ENCODE results near the gene MTX1. TPM values are rescaled to one million over a fixed set of nuclear protein-coding genes. Genes with fewer than 3 reads are reported as not detected.

The MTX1 gene
- total and polyA plus RNA-seq, 9 of the 15 experiments (the other 6 are each of a cell fraction or from before 2014, with no cell fraction given) = 29.1 to 98.4 (median 66.9) TPM

GRCh38 chr1:155171836-155172731 is 36.4 kb upstream of the MTX1 start (continued):
- TF ChIP-seq E2F6 (IDR thresholded peaks at IDR 0.05; ENCODE audit: borderline replicate concordance in 1 of 2, extremely low read depth in 1 of 2, insufficient read depth in 1 of 2, insufficient read length in 1 of 2, low read depth in 1 of 2, low read length in 1 of 2, poor library complexity in 1 of 2, severe bottlenecking in 1 of 2) (no peak), ZNF3 (CRISPR knock-in tag; IDR thresholded peaks at IDR 0.05) (peak; percentile 16; the same call in 1 of the 2 replicates), ZBTB8A (IDR thresholded peaks at IDR 0.05; ENCODE audit: partially characterized antibody) (no peak), CREB3 (tag; conservative IDR thresholded peaks at IDR 0.05; ENCODE audit: low read depth) (no peak), GMEB1 (CRISPR knock-in tag; IDR thresholded peaks at IDR 0.05) (no peak), ZNF133 (CRISPR knock-in tag; IDR thresholded peaks at IDR 0.05) (no peak), ZNF79 (CRISPR knock-in tag; IDR thresholded peaks at IDR 0.05; ENCODE audit: low read depth) (no peak), POLR2A (conservative IDR thresholded peaks at IDR 0.05) (no peak), HMG20A (CRISPR knock-in tag; conservative IDR thresholded peaks at IDR 0.05) (no peak), BHLHE40 (IDR thresholded peaks at IDR 0.05; ENCODE audit: low read length) (no peak), CBX3 (IDR thresholded peaks at IDR 0.05; ENCODE audit: borderline replicate concordance in 1 of 2, low read length in 2 of 2) (0 out of 3 replicates have a peak, but pooled peaks of 1 of the 2 experiments have one; percentile 5), SIN3A (IDR thresholded peaks at IDR 0.05; ENCODE audit: borderline replicate concordance in 2 of 2, control insufficient read depth in 1 of 2, low read depth in 2 of 2, low read length in 2 of 2) (0 out of 4 replicates have a peak, but pooled peaks of 1 of the 2 experiments have one; percentile 54), C11orf30 (IDR thresholded peaks at IDR 0.05; ENCODE audit: low read depth) (peak; percentile 76), ZNF584 (CRISPR knock-in tag; IDR thresholded peaks at IDR 0.05; ENCODE audit: low read depth) (no peak), ELK3 (CRISPR knock-in tag; IDR thresholded peaks at IDR 0.05) (no peak), CREM (IDR thresholded peaks at IDR 0.05; ENCODE audit: low read depth) (peak; percentile 54; the same call in 1 of the 2 replicates), U2AF1 (optimal IDR thresholded peaks at IDR 0.05; ENCODE audit: low read depth, low read length) (no peak), ZNF764 (CRISPR knock-in tag; IDR thresholded peaks at IDR 0.05; ENCODE audit: low read depth) (no peak), L3MBTL2 (IDR thresholded peaks at IDR 0.05) (0 out of 2 replicates have a peak, but pooled peaks have one; percentile 9), HNRNPL (IDR thresholded peaks at IDR 0.05; ENCODE audit: low read depth, low read length) (no peak)
- TF ChIP-seq, protein P1, sequence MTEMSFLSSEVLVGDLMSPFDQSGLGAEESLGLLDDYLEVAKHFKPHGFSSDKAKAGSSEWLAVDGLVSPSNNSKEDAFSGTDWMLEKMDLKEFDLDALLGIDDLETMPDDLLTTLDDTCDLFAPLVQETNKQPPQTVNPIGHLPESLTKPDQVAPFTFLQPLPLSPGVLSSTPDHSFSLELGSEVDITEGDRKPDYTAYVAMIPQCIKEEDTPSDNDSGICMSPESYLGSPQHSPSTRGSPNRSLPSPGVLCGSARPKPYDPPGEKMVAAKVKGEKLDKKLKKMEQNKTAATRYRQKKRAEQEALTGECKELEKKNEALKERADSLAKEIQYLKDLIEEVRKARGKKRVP (CRISPR knock-in tag; IDR thresholded peaks at IDR 0.05) = no peak

Measured in K562 (cell line).